GM13976 (cell line): ENCODE measurements around the gene BCL2L15.

ENCODE experiments used
- DNase-seq: peaks from one replicate; pipeline ENCODE4 v3.0.0; 2012; ENCODE audit warnings: low spot score
- CTCF ChIP-seq: IDR thresholded peaks from 2 replicates; pipeline ENCODE4 v1.5.1; 2012; ENCODE audit warnings: borderline replicate concordance, mild to moderate bottlenecking; ENCODE audit not compliant: insufficient read depth; ENCODE audit errors: extremely low read depth, missing control alignments, control extremely low read depth
- in situ Hi-C: fragments of 300-500 bp; cut with MboI; formaldehyde crosslinking; loops from one replicate; pipeline ENCODE4 v1.12.0; 2022; ENCODE audit warnings: low sequenced_read_pairs, mixed read lengths, inconsistent platforms; ENCODE audit not compliant: unreplicated experiment

The BCL2L15 gene

GRCh38 chr1:113872219-113872935, 15.0 kb downstream of the BCL2L15 start:
- no peak for TF ChIP-seq CTCF
- in situ Hi-C loops: no loop called here
- no peak for DNase-seq

- peak; percentile 56 for DNase-seq
- in situ Hi-C loops: no loop called here
- no peak for TF ChIP-seq CTCF
Measured at GRCh38 chr1:113871597-113872113, 15.7 kb downstream of the BCL2L15 start, which contains the start of gene PTPN22. TSS of gene PTPN22 (minus strand) at chr1:113871712.

DNA sequence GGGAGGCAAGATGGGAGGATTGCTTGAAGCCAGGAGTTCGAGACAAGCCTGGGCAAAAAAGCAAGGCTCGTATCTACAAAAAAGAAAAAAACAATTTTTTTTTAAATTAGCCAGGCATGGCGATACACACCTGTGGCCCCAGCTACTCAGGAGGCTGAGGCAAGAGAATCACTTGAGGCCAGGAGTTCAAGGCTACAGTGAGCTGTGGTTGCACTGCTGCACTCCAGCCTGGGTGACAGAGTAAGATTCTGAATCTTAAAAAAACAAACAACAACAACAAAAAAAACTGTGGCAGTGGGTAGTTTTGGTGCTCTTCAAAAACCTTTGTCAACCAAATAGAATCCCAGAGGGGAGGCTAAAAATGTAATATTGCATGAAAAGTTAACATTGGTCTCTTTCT, 16.6 kb downstream of the BCL2L15 start:
- no peak for TF ChIP-seq CTCF
- DNase-seq: no peak
- in situ Hi-C loops: no loop called here

DNA sequence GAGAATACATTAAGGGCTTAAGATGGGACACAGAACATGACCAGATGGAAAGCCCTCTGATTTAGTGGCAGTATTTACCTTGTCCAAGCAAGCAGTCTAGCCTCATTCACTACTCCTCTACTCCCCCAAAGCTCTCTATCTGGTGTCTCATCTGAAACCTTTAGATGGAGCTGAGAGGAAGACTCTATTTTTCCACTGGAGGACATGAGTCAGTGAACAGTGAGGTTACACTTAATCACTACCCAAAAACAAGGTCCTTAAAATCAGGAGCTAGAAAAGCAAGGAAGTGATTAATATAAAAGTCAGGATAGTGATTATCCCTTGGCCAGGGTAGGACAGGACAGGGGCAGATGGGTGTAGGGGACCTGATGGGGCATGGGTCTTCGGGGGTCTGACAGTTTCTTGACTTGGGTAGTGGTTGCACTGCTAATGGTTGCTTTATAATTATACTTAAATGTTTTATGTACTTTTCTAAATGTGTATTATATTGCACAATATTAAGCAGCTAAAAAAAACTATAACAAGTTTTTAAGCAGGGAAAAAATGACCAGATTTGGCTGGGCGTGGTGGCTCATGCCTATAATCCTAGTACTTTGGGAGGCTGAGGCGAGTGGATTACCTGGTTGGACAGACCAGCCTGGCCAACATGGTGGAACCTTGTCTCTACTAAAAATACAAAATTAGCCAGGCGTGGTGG, 18.8 kb downstream of the BCL2L15 start:
- no peak for DNase-seq
- in situ Hi-C loops: no loop called here
- no peak for TF ChIP-seq CTCF

GRCh38 chr1:113861641-113862040, 25.7 kb downstream of the BCL2L15 start:
- TF ChIP-seq CTCF: no peak
- DNase-seq: no peak
- in situ Hi-C loops: no loop called here

- no peak for DNase-seq
- no peak for TF ChIP-seq CTCF
- in situ Hi-C loops: no loop called here
Measured at GRCh38 chr1:113860891-113861290, 26.5 kb downstream of the BCL2L15 start.
